ENCODE measurements around the gene WDFY3.
"Not testable (repeated sequence)": the region's sequence is repeated elsewhere in the genome, so short reads cannot be mapped to it uniquely, and the experiment has no call there.

Gene WDFY3

GRCh38 chr4:84673475-84674240, 292.8 kb downstream of the WDFY3 start:
- DNase-seq (ENCODE audit: low spot score) = no peak

- no peak for DNase-seq (ENCODE audit: low spot score)
These were observed 294.3 kb downstream of the WDFY3 start for GRCh38 chr4:84672177-84672576.

GRCh38 chr4:84669201-84669600, 297.3 kb downstream of the WDFY3 start:
- no peak for DNase-seq (ENCODE audit: low spot score)

GRCh38 chr4:84666439-84666838, 300.1 kb downstream of the WDFY3 start:
- DNase-seq (ENCODE audit: low spot score) = no peak

- DNase-seq (ENCODE audit: low spot score) = not testable (repeated sequence)
These were observed 301.7 kb downstream of the WDFY3 start for GRCh38 chr4:84664767-84665166.

GRCh38 chr4:84661191-84661939, 305.1 kb downstream of the WDFY3 start:
- DNase-seq (ENCODE audit: low spot score) = no peak

- no peak for DNase-seq (ENCODE audit: low spot score)
These were observed 305.9 kb downstream of the WDFY3 start for GRCh38 chr4:84660606-84661005.

GRCh38 chr4:84652478-84652877, 314.0 kb downstream of the WDFY3 start:
- no peak for DNase-seq (ENCODE audit: low spot score)

- DNase-seq (ENCODE audit: low spot score) = no peak
These were observed 315.0 kb downstream of the WDFY3 start for GRCh38 chr4:84651499-84651898.

GRCh38 chr4:84648863-84649647, 317.4 kb downstream of the WDFY3 start:
- DNase-seq (ENCODE audit: low spot score) = no peak

GRCh38 chr4:84648178-84648577, 318.3 kb downstream of the WDFY3 start:
- no peak for DNase-seq (ENCODE audit: low spot score)

GRCh38 chr4:84647312-84647884, 319.1 kb downstream of the WDFY3 start:
- DNase-seq (ENCODE audit: low spot score) = peak; percentile 47

- DNase-seq (ENCODE audit: low spot score) = no peak
These were observed 322.4 kb downstream of the WDFY3 start for GRCh38 chr4:84644087-84644486.

GRCh38 chr4:84639145-84639544, 327.3 kb downstream of the WDFY3 start:
- DNase-seq (ENCODE audit: low spot score) = no peak

GRCh38 chr4:84638092-84638491, 328.4 kb downstream of the WDFY3 start:
- no peak for DNase-seq (ENCODE audit: low spot score)

- no peak for DNase-seq (ENCODE audit: low spot score)
These were observed 331.5 kb downstream of the WDFY3 start for GRCh38 chr4:84634961-84635360.

GRCh38 chr4:84632092-84632491, 334.4 kb downstream of the WDFY3 start:
- no peak for DNase-seq (ENCODE audit: low spot score)

- DNase-seq (ENCODE audit: low spot score) = no peak
These were observed 334.9 kb downstream of the WDFY3 start for GRCh38 chr4:84631573-84631972.

- DNase-seq (ENCODE audit: low spot score) = no peak
These were observed 339.8 kb downstream of the WDFY3 start for GRCh38 chr4:84626673-84627072.

GRCh38 chr4:84623661-84624060, 342.8 kb downstream of the WDFY3 start:
- DNase-seq (ENCODE audit: low spot score) = no peak

GRCh38 chr4:84622959-84623358, 343.5 kb downstream of the WDFY3 start:
- no peak for DNase-seq (ENCODE audit: low spot score)

All from iPS-NIHi11 (cell line).